Tibial artery (tissue), 4 donors: Measurements from ENCODE around the gene PRR14L.
"Not testable (repeated sequence)": the region's sequence is repeated elsewhere in the genome, so short reads cannot be mapped to it uniquely, and the experiment has no call there.

ENCODE experiments used
- DNase-seq, 2 donors: peaks; one replicate each; pipeline ENCODE4 v3.0.0-alpha.2; 2019
- H3K27ac ChIP-seq, 2 donors: fragments of 200-600 bp; sonication (generic) in 1 of 2; 1 replicate in 1 of 2; 2 replicates in 1 of 2; pipeline ENCODE4 v1.5.1; 2018 to 2019; ENCODE audit warnings: mild to moderate bottlenecking in 1 of 2
- H3K27me3 ChIP-seq, 2 donors: fragments of 200-600 bp; sonication (generic) in 1 of 2; one replicate each; pipeline versions ENCODE4 v1.5.1 to v1.6.0; 2016 to 2019
- H3K36me3 ChIP-seq, 3 donors: fragments of 200-600 bp; sonication (generic) in 2 of 3; one replicate each; pipeline ENCODE4 v1.5.1; 2016 to 2019; ENCODE audit warnings: mild to moderate bottlenecking in 2 of 3
- H3K4me1 ChIP-seq, 4 donors: fragments of 200-600 bp; sonication (generic) in 2 of 4; 1 replicate in 3 of 4; 2 replicates in 1 of 4; pipeline ENCODE4 v1.5.1; 2016 to 2019
- H3K4me3 ChIP-seq, 2 donors: fragments of 200-600 bp; sonication (generic) in 1 of 2; 1 replicate in 1 of 2; 2 replicates in 1 of 2; pipeline ENCODE4 v1.5.1; 2018 to 2019; ENCODE audit warnings: mild to moderate bottlenecking in 2 of 2
- H3K9me3 ChIP-seq, 3 donors: fragments of 200-600 bp; sonication (generic) in 1 of 3; one replicate each; pipeline ENCODE4 v1.5.1; 2016 to 2019
- intact Hi-C: fragments of 100-400 bp; cut with DNase I; formaldehyde crosslinking; loops from one replicate; pipeline ENCODE4 v1.15.0; 2023; ENCODE audit warnings: low total_unique reads
- TF ChIP-seq, protein P1 (sequence below), 2 experiments: fragments of 200-600 bp in 1 of 2; fragments of 450-650 bp in 1 of 2; IDR thresholded peaks; one replicate each; pipeline ENCODE4 v1.5.1; 2017 to 2019; ENCODE audit warnings: antibody characterized with exemption in 2 of 2, mild to moderate bottlenecking in 1 of 2, moderate library complexity in 1 of 2

Gene PRR14L

DNA sequence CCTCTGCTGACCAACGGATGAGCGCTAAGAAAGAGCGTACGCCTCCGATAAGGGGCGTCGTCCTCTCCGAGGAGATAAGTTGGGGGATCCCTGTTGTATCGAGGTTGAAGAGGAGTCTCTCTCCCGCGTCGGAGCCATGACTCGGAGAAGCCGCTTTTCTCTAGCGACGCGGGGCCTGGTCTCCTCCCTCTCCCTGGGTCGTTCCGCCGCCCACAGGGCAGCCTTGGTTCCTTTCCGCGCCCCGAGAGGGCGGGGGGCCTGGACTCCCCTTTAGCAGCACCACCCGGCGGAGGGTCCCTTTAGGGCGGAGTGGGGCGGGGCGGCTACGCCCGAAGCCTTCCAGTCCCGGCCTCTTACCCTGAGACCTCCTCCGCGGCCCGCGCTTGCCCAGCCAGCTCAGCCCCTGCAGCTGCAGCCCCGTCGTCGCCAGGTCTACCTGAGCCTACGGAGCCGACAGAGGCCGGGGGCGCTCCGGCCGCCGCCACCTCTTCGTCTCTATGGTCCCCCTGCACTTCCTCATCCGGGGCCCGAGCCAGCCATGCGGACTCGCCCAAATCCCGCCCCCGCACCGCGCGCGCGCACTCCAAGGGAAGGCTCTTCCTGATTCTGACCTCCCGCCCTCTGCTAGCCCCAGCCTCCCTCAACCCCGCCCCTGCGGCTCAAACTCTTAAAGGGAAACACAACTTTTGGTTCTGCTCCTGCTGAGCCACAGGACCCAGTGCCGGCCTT lies at the start of gene PRR14L:
PRR14L (minus strand) TSS at position 497 of the 729 bp plus-strand sequence. CDS start 11,272 bp downstream, outside the sequence.
- intact Hi-C loops = loop anchor here (5.0 kb wide), 1 partner anchor 87 kb away; the partner anchor contains the start of gene PISD
- peaks cover 0 to 54% (median 42%) of the 10 kb centered on the region in 4 donors for H3K4me1 ChIP-seq
- no peaks in the 10 kb centered on the region for H3K27me3 ChIP-seq
- TF ChIP-seq, protein P1, sequence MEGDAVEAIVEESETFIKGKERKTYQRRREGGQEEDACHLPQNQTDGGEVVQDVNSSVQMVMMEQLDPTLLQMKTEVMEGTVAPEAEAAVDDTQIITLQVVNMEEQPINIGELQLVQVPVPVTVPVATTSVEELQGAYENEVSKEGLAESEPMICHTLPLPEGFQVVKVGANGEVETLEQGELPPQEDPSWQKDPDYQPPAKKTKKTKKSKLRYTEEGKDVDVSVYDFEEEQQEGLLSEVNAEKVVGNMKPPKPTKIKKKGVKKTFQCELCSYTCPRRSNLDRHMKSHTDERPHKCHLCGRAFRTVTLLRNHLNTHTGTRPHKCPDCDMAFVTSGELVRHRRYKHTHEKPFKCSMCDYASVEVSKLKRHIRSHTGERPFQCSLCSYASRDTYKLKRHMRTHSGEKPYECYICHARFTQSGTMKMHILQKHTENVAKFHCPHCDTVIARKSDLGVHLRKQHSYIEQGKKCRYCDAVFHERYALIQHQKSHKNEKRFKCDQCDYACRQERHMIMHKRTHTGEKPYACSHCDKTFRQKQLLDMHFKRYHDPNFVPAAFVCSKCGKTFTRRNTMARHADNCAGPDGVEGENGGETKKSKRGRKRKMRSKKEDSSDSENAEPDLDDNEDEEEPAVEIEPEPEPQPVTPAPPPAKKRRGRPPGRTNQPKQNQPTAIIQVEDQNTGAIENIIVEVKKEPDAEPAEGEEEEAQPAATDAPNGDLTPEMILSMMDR (IDR thresholded peaks at IDR 0.05) = no peak
- H3K36me3 ChIP-seq = peaks cover 0 to 9% (median 0%) of the 10 kb centered on the region in 3 donors
- peak; percentile 98 to 99 for DNase-seq
- peak within 1 kb of the TSS; percentile 86 to 88 for H3K4me3 ChIP-seq
- H3K27ac ChIP-seq = peak within 1 kb of the TSS; percentile 86 to 88
- no peaks in the 10 kb centered on the region for H3K9me3 ChIP-seq

DNA sequence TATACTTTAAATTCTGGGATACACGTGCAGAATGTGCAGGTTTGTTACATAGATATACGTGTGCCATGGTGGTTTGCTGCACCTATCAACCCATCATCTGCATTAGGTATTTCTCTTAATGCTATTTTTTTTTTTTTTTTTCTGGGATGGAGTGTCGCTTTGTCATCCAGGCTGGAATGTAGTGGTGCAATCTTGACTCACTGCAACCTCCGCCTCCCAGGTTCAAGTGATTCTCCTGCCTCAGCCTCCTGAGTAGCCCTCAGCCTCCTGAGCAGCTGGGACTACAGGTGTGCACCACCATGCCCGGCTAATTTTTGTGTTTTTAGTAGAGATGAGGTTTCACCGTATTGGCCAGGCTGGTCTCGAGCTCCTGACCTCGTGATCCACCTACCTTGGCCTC lies 49.4 kb upstream of the PRR14L start:
- H3K4me1 ChIP-seq, intact Hi-C loops, DNase-seq, H3K27me3 ChIP-seq, H3K9me3 ChIP-seq, H3K27ac ChIP-seq, H3K4me3 ChIP-seq: not testable (repeated sequence)
- peaks cover 79 to 97% (median 91%) of the 10 kb centered on the region in 3 donors for H3K36me3 ChIP-seq

DNA sequence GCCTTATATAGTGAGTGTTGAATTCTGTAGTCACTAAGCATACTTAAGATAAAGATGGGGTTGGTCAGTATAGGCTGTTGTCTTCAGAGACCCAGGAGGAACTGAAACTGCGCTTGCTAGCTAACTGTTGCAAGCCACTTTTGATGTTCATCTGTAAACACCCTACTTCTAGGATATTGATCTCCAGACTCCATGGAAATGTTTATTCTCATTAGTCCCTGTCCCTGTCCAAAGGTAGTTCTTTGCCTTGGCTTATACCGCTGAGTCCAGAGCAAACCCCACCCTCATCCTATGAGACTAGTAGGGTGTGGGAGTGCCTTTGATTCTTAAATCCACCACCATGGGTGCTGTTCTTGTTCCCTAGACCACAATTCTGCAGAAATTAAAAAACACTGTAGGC lies 40.3 kb upstream of the PRR14L start:
- intact Hi-C loops = no loop called here
- Histone ChIP-seq H3K27ac (no peak overlapping the region), H3K9me3 (no peaks in the 10 kb centered on the region), H3K27me3 (no peaks in the 10 kb centered on the region), H3K4me3 (no peak overlapping the region), H3K4me1 (no peaks in the 10 kb centered on the region), H3K36me3 (peaks cover 12 to 73% (median 34%) of the 10 kb centered on the region in 3 donors)
- DNase-seq = no peak
- TF ChIP-seq, protein P1 (IDR thresholded peaks at IDR 0.05) = no peak

DNA sequence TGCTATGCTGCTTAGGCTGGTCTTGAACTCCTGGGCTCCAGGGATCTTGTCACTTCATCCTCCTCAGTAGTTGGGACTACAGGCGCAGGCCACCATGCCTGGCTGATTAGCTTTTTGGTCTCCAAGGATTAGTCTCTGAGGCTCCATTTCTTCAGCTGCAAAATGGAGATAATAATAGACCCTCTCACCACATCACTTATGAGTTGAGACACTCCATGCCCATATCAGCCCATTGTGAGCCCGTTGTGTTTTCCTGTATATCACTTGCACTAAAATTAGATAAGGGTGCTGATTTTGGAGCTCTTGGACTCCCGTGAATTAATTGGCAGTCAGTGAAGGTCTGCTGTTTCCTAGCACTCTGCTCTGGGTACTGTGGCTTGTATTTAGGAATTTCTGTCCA lies 39.9 kb upstream of the PRR14L start:
- intact Hi-C loops = no loop called here
- no peak for DNase-seq
- Histone ChIP-seq H3K4me1 (no peaks in the 10 kb centered on the region), H3K36me3 (peaks cover 12 to 73% (median 35%) of the 10 kb centered on the region in 3 donors), H3K27me3 (no peaks in the 10 kb centered on the region), H3K4me3 (no peak overlapping the region), H3K27ac (no peak overlapping the region), H3K9me3 (no peaks in the 10 kb centered on the region)
- TF ChIP-seq, protein P1 (IDR thresholded peaks at IDR 0.05) = no peak

DNA sequence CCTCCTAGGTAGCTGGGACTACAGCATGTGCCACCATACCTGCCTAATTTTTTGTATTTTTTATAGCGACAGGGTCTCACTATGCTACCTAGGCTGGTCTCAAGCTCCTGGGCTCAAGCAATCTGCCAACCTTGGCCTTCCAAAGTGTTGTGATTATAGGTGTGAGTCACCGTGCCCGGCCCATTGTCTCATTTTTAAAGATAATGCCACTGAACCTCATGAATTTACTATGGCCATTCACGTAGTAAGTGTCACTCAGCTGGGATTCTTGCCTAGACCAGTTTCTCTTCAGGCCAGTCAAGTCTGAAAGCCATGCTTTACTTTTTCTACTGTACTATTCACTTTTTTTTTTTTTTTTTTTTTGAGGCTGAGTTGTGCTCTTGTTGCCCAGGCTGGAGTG lies 26.3 kb upstream of the PRR14L start:
- Histone ChIP-seq H3K27me3 (no peaks in the 10 kb centered on the region), H3K27ac (no peak overlapping the region), H3K4me1 (no peaks in the 10 kb centered on the region), H3K36me3 (peaks cover 56 to 100% (median 58%) of the 10 kb centered on the region in 3 donors), H3K4me3 (no peak overlapping the region), H3K9me3 (no peaks in the 10 kb centered on the region)
- no peak for DNase-seq
- intact Hi-C loops = no loop called here
- TF ChIP-seq, protein P1 (IDR thresholded peaks at IDR 0.05) = no peak

DNA sequence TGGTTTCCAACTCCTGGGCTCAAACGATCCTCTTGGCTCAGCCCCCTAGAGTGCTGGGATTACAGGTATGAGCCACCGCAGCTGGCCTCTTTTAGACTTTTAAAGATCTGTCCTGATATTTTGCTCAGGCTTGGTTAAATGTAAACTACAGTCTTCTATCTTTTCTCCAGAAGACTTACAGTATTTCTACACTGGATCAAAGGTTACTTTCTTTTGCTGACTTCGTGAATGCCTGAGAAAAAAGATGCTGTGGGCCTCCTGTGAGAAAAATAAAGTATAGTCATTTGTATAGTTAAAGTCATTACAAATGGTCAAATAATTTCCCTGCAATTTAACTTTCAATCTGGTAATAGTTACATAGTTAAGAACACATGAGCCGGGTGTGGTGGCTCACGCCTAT lies 23.5 kb upstream of the PRR14L start:
- Histone ChIP-seq H3K4me1 (no peaks in the 10 kb centered on the region), H3K36me3 (peaks cover 55 to 100% (median 64%) of the 10 kb centered on the region in 3 donors), H3K4me3 (no peak overlapping the region), H3K9me3 (no peaks in the 10 kb centered on the region), H3K27me3 (no peaks in the 10 kb centered on the region), H3K27ac (no peak overlapping the region)
- no peak for DNase-seq
- TF ChIP-seq, protein P1 (IDR thresholded peaks at IDR 0.05) = no peak
- intact Hi-C loops = no loop called here
